Forelimb muscle (tissue), 1 donor: ENCODE measurements around the gene PLXNB3. TPM values are rescaled to one million over a fixed set of nuclear protein-coding genes. Genes with fewer than 3 reads are reported as not detected.

Experiments
- DNase-seq: peaks from one replicate; pipeline ENCODE4 v3.0.0-alpha.2; 2013; ENCODE audit warnings: low read depth
- polyA plus RNA-seq: library from polyadenylated mRNA; unstranded; fragments of 120-200 nt; gene quantifications from one replicate; pipeline ENCODE4 v1.2.1, GENCODE V29; 2013; ENCODE audit not compliant: insufficient read length

Gene PLXNB3
- polyA plus RNA-seq, 1 donor, result 2.3 TPM

DNA sequence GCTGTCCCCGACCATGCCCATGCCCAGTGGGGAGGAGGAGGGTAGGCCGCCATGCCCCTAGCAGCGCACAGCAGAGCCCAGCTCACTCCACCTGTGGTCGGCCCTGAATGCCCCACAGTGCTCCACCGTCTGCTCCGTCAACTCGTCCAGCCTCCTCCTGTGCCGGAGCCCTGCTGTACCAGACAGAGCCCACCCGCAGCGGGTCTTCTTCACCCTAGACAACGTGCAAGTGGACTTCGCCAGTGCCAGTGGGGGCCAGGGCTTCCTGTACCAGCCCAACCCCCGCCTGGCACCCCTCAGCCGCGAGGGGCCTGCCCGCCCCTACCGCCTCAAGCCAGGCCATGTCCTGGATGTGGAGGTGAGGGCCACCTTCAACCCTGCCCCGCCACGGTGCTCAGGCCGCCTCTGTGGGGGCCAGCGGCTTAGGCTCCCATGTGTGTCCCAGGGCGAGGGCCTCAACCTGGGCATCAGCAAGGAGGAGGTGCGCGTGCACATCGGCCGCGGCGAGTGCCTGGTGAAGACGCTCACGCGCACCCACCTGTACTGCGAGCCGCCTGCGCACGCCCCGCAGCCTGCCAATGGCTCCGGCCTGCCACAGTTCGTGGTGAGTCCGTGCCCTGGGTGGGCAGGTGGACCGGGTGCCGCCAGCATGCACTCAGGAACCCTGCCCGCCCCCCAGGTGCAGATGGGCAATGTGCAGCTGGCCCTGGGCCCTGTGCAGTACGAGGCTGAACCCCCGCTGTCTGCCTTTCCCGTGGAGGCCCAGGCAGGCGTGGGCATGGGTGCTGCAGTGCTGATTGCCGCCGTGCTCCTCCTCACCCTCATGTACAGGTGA lies 9.9 kb downstream of the PLXNB3 start:
- DNase-seq, result no peak

DNA sequence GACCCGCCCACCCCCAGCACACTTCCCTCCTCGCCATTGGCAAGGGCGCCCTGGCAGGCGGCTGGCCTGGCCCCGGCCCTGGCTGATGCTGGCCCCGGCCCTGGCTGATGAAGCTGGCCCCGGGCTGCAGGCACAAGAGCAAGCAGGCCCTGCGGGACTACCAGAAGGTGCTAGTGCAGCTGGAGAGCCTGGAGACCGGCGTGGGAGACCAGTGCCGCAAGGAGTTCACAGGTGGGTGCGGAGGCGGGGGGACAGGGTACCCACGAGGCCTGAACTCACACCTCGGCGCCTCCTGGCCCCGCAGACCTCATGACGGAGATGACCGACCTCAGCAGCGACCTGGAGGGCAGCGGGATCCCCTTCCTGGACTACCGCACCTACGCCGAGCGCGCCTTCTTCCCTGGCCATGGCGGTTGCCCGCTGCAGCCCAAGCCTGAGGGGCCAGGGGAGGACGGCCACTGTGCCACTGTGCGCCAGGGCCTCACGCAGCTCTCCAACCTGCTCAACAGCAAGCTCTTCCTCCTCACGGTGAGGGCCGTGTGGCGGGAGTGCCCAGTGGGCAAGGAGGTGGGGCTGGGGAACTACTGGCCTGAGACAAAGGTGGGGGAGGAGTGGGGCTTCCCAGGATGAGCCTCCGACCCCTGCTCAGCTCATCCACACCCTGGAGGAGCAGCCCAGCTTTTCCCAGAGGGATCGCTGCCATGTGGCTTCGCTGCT lies 10.7 kb downstream of the PLXNB3 start:
- no peak for DNase-seq

DNA sequence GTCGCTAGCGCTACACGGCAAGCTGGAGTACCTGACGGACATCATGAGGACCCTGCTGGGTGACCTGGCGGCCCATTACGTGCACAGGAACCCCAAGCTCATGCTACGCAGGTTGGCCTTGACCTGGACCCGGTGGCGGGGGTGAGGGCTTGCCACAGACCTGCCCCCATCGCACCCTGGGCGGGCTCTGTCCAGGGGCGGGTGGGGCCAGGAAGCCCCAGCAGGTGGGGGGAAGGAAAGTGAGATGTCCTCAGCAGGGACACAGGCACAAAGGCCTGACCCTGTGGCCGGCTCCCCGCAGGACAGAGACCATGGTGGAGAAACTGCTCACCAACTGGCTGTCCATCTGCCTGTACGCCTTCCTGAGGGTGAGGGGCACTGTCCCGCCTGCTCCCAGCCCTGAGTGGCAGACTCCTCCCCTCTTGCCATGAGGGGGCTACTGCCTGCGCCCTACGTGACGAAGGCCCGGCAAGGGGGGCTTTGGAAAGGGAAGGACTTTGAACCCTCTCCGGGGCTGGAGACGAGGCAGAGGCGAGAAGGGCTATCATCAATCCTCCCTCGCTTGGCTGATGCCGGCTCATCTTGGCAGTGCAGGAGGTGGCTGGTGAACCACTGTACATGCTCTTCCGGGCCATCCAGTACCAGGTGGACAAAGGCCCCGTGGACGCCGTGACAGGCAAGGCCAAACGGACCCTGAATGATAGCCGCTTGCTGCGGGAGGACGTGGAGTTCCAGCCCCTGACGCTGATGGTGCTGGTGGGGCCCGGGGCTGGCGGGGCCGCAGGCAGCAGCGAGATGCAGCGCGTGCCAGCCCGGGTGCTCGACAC lies 11.5 kb downstream of the PLXNB3 start:
- DNase-seq, result no peak

DNA sequence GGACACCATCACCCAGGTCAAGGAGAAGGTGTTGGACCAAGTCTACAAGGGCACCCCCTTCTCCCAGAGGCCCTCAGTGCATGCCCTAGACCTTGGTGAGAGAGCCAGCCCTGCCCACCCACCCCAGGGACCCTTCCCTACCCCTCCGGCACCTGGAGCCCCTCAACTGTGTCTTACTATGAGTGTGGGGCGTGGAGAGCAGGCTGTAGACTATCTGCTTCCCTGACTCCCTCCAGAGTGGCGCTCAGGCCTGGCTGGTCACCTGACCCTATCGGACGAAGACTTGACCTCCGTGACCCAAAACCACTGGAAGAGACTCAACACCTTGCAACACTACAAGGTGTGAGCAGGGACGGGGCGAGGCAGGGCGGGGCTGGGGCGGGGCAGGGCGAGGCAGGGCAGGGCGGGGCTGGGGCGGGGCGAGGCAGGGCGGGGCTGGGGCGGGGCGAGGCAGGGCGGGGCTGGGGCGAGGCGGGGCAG lies 12.1 kb downstream of the PLXNB3 start:
- no peak for DNase-seq

DNA sequence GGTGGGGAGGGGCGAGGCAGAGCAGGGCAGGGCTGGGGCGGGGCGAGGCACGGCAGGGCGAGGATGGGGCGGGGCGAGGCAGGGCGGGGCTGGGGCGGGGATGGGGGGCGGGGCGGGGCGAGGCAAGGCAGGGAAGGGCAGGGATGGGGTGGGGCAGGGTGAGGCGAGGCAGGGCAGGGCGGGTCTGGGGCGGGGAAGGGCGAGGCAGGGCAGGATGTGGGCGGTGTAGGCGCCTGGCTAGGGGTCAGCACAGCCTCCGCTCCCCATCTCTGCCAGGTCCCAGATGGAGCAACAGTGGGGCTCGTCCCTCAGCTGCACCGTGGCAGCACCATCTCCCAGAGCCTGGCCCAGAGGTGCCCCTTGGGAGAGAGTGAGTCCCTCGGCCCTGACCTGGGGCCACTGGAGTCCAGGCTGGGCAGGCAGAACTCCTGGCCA lies 12.6 kb downstream of the PLXNB3 start:
- DNase-seq, result no peak

DNA sequence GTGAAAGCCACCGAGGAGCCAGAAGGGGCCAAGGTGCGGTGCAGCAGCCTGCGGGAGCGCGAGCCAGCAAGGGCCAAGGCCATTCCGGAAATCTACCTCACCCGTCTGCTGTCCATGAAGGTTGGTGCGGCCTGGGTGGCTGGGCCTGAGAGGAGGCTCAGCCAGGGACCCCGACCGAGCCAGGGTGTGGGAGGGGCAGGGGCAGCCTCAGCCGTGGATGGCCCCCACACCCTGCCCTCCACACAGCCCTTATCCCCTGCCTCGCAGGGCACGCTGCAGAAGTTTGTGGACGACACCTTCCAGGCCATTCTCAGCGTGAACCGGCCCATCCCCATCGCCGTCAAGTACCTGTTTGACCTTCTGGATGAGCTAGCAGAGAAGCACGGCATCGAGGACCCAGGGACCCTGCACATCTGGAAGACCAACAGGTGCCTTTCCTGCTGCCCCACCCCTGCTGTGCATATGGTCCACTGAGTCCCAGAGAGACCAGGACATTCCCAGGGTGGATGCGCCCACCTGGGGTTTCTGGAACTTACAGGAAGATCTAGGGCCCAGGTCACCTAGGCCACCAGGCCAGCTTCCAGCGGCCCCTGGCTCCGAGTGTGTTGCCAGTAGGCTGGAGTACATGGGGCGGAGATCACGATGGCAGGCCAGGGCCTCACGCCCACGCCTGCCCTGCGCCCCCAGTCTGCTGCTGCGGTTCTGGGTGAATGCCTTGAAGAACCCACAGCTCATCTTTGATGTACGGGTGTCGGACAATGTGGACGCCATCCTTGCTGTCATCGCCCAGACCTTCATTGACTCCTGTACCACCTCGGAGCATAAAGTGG lies 13.4 kb downstream of the PLXNB3 start:
- no peak for DNase-seq

DNA sequence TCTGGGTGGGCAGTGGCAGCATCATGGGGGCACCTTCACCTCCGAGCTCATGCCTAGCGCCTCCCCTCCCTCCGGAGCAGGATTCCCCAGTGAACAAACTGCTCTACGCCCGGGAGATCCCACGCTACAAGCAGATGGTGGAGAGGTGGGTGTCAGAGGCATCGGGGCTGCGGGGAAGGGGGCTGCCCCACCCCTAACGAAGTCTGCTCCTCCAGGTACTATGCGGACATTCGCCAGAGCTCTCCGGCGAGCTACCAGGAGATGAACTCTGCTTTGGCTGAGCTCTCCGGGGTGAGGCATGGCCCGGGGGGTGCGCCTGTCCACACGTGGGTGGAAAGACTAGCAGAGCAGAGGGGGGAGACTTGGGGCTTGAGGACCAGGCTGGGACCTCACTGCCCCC lies 14.1 kb downstream of the PLXNB3 start:
- no peak for DNase-seq

DNA sequence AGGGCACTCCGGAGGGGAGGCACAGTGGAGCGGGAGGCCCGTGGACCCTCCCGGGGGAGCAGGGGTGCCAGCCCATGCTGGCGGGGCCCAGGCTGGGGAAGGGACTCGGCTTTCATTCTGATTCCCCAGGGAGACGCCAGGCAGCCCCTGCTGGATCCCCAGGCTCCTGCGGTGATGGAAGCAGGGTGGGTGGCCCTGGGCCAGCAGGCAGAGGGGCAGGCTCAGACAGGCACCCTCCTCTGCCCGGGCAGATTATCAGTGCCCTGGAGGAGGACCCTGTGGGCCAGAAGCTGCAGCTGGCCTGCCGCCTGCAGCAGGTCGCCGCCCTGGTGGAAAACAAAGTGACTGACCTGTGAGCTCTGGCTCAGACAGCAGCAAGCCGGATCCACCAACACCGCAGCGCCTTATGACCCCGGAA lies 14.6 kb downstream of the PLXNB3 start:
- no peak for DNase-seq

DNA sequence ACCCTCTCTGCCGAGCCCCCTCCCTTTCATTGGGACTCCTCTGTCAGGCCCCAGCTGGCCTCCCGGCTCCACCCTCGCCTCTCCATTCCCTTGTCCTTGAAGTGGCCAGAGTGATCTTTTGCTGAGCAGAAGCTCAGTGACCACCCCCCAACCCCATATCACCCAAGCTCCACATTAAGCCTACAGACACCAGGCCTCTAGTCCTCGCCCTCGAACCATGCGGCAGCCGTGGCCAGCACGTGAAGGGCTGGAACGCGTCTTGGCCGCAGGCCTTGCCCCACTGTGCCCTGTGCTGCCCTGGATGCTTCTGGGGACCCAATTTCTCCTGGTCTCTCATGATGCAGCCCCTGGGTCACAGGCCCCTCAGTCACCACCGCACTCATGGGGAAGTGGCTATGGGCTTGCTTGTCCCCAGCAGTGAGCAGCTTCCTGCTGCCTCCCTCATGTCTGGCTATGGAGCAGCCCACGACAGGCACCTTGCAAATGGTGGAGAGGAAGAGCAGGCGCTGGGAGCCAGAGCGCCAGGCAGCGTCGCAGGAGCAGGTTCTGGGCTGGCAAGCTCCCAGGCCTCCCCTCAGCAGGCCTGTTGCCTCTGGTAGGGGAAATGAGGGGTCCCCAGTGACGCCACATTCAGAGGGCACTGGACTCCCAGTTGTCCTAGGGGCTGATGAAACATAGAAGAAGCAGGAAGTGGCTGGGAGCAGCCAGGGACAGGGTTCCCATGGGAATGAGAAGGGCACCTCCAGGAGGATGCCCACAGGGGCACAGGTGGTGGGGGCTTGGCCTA lies 16.0 kb downstream of the PLXNB3 start:
- DNase-seq, result no peak

DNA sequence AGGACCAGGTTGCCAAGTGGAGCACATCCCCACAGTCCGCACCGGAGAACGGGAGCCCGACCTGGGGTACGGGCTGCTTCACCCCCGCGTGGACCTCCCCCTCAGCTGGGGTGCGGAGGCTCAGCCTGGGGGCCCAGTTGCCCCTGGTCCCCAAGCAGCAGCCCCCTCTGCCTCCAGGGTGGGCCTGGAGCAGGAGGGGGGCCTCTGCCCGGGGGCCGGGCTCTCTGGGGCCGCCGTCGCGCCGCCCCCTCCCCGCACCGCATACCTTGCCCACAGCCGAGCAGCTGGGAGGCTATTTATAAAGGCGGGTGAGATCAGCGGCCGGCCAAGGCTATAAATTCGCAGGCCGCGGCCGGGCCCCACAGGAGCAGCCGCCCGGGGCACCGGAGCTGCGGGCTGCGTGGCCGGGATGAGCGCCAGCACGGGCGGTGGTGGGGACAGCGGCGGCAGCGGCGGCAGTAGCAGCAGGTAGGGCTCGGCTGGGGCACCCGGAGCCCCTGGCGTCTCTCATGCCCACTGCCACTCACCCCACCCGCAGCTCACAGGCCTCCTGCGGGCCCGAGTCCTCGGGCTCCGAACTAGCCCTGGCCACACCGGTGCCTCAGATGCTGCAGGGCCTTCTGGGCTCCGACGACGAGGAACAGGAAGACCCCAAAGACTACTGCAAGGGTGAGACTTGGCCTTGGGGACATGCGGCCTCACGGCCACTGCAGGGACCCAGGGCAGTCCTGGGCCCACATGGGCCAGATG lies 16.8 kb downstream of the PLXNB3 start, which contains the start of gene SRPK3:
Gene SRPK3, plus strand, starts transcription at position 364 of the 750 bp plus-strand sequence. Its CDS starts 46 bp downstream, at position 410.
- DNase-seq, result no peak

DNA sequence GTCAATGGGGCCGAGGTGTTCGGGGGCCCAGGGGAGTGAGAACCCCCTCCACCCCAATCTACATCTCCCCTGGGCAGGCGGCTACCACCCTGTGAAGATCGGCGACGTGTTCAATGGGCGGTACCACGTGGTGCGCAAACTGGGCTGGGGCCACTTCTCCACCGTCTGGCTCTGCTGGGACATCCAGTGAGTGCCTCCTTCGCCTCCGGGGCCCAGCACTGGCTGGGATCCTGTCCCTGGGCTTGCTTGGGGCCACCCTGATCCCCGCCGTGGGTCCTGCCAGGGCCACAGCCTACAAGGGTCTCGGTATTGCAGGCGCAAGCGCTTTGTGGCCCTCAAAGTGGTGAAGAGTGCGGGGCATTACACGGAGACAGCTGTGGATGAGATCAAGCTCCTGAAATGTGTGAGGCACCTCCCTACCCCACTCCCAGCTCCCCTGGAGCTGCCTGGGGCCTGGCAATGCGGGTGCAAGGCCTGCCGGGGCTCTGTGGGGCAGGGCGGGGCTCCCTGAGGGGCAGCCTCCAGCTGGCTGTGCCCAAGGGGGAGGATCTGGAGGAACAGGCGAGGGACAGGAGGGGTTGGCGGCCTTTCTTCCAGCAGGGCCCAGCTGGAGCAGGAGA lies 17.5 kb downstream of the PLXNB3 start:
- no peak for DNase-seq

DNA sequence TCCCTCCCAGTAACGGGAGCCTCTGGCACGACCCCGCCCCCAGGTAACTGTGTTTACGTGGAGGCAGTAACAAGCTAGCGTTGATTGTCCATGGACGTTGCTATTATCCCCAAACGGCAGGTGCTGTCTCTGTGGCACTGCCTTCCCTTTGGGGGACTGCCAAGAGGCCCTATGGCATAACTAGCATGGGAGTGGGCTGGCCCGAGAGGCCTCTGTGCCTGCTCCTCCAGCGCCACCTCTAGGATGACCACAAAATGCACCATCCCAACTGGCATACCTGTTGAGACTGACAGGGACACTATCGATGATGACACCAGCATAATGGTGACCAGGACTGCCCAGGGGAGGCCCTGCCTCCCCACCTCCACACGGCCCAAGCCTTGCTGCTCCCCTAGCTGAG lies 18.3 kb downstream of the PLXNB3 start:
- DNase-seq, result no peak

DNA sequence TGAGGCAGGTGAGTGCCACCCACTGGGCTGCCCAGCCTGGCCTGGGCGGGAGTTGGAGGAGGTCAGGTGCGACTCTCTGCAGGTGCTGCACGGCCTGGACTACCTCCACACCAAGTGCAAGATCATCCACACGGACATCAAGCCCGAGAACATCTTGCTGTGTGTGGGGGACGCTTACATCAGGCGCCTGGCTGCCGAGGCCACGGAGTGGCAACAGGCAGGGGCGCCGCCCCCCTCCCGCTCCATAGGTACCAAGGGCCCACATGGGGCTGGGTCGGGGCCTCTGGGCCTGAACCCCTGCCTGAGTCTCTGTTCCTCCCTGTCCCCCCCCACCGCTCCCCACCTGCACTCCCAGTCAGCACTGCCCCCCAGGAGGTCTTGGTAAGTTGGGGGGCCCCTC lies 18.8 kb downstream of the PLXNB3 start:
- DNase-seq, result no peak

DNA sequence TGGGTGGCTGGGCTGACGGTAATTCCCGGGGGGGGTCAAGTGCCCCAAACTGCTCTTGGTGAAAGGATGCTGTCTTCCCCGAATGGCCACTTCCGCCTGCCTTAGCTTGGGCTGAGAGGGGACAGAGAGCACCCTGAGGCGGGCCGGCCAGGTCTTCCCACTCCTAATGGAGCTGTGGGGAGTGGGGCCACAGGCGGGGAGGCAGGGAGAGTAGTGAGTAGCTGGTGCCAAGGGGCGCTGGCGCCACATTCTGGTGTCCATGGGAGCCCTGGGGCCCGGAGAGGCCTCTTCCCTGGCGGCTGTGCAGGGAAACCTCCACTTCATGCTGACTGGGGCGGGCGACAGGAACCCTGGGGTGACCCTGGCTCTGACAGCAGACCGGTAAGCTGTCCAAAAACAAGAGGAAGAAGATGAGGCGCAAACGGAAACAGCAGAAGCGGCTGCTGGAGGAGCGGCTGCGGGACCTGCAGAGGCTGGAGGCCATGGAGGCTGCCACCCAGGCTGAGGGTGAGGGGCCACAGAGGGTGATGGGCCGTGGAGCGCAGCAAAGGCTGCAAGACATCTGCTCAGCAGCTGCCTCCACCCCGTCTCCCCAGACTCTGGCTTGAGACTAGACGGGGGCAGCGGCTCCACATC lies 19.4 kb downstream of the PLXNB3 start:
- no peak for DNase-seq

DNA sequence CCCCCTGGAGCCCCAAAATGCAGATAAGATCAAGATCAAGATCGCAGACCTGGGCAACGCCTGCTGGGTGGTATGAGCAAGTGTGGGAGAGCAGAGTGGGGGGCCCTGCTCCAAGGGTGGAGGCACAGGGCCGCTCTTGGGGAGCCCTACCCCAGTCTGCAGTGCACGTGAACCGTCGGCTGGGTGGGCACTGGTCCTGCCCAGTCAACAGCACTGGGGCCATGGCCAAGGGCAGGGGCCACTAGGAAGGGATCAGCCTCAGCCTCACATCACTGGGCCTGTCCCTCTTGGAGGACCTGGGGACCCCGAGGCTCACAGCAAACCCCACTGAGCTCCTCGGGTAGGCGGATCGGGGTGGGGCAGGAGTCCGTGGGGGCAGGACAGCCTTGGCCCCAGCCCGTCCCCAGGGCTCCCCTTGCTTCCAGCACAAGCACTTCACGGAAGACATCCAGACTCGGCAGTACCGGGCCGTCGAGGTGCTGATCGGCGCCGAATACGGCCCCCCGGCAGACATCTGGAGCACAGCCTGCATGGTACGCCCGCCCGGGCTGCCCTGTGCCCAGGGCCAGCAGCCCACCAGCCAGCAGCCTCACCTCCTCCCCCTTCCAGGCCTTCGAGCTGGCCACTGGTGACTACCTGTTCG lies 20.4 kb downstream of the PLXNB3 start:
- DNase-seq, result no peak

DNA sequence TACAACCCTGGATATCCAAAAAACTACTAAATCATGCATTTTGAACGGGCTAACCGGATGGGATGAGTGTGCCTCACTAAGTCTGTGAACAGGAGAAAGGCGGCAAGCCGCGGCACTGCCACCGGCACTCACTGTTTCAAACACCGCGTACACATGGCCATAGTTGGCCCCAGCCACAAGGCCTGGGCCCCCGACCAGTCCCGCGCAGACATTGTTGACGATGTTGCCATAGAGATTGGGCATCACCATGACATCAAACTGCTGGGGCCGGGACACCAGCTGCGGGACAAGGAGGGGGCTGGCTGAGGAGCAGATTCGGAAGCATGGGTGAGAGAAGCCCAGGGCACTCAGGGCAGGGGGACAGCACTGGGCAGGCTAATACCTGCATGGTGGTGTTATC lies 22.6 kb downstream of the PLXNB3 start:
- DNase-seq, result no peak

DNA sequence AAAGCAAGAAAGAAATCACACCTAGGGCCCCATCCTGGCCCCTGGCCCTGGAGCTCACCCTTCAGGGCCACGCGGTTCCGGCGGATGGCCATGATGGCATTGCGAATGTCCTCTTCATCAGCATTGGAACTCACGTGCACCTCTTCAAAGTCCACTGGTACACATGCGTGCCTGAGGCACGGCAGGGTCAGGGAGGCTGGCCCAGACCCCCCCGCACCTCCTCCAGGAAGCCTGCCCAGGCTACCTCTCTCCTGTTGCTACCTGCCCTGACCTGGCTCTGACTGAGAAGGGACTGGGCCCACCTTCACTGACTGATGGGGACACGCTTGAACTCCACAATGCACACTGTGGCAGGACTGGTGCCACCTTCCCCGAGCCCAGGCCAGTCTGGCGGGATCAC lies 25.6 kb downstream of the PLXNB3 start:
- DNase-seq, result no peak
